ENCODE data around the gene CADPS.

CADPS gene

DNA sequence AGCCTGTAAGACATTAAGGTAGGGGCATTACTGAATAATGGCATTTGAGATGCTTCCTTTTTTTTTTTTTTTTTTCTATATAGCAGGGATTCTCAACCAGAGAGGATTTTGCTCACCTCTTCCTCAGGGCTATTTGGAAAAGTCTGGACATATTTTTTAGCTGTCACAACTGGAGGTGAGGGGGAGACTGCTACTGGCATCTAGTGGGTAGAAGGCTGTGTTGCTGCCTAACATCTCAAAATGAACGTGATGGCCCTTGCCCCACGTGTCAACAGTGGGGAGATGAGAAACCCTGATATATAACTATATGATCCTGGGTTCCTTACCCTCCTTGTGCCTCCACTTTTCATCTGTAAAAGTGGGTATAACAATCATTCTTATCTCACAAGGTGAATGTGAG is 71.9 kb downstream of the CADPS start:
- no peaks in the 10 kb centered on the region for H3K36me3 ChIP-seq (ENCODE audit: control insufficient read depth, insufficient read depth, low read length)
- H3K9me3 ChIP-seq (ENCODE audit: control insufficient read depth, insufficient read depth, low read length) = no peaks in the 10 kb centered on the region
- no peaks in the 10 kb centered on the region for H3K27me3 ChIP-seq (ENCODE audit: control insufficient read depth, insufficient read depth, low read length)
- H3K9ac ChIP-seq (ENCODE audit: low read depth, low read length) = no peak overlapping the region
- H3K4me1 ChIP-seq (ENCODE audit: control insufficient read depth, insufficient read depth, low read length) = peaks cover 5% of the 10 kb centered on the region
- no peak overlapping the region for H3K4me3 ChIP-seq (ENCODE audit: low read depth, low read length)

DNA sequence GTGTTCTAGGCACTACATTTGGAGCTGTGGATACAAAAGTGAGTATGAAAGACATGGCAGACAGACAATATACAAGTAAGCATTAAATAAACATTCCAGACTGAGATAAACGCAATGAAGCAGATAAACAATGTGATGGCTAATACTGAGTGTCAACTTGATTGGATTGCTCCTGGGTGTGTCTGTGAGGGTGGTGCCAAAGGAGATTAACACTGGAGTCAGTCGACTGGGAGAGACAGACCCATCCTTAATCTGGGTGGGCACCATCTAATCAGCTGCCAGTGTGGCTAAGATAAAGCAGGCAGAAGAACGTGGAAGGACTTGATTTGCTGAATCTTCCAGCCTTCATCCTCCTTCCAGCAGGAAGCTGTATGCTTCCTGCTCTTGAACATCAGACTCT is 77.2 kb downstream of the CADPS start:
- no peaks in the 10 kb centered on the region for H3K36me3 ChIP-seq (ENCODE audit: control insufficient read depth, insufficient read depth, low read length)
- no peaks in the 10 kb centered on the region for H3K9me3 ChIP-seq (ENCODE audit: control insufficient read depth, insufficient read depth, low read length)
- H3K4me3 ChIP-seq (ENCODE audit: low read depth, low read length) = no peak overlapping the region
- no peak overlapping the region for H3K9ac ChIP-seq (ENCODE audit: low read depth, low read length)
- H3K27me3 ChIP-seq (ENCODE audit: control insufficient read depth, insufficient read depth, low read length) = no peaks in the 10 kb centered on the region
- no peaks in the 10 kb centered on the region for H3K4me1 ChIP-seq (ENCODE audit: control insufficient read depth, insufficient read depth, low read length)

DNA sequence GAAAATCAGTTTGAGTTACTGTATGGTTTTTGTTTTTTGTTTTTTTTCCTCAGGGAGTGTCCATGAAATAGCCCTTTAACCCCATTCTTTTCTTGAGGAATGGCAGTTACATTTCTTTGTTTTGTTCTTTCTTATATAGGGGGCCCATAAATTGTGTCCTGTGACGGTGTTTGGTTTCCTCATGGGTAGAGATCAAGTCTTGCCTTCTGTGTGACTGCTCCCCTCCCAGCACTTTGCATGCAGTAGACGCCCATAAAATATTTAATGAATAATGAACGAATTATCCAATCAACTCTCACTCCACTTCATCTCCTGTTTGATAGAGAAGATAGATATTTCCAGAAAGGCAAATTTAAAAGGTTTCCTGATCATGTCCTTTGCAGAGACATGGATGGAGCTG is 78.1 kb downstream of the CADPS start:
- Histone ChIP-seq H3K4me3 (ENCODE audit: low read depth, low read length) (no peak overlapping the region), H3K9me3 (ENCODE audit: control insufficient read depth, insufficient read depth, low read length) (no peaks in the 10 kb centered on the region), H3K27me3 (ENCODE audit: control insufficient read depth, insufficient read depth, low read length) (no peaks in the 10 kb centered on the region), H3K4me1 (ENCODE audit: control insufficient read depth, insufficient read depth, low read length) (no peaks in the 10 kb centered on the region), H3K9ac (ENCODE audit: low read depth, low read length) (no peak overlapping the region), H3K36me3 (ENCODE audit: control insufficient read depth, insufficient read depth, low read length) (no peaks in the 10 kb centered on the region)

DNA sequence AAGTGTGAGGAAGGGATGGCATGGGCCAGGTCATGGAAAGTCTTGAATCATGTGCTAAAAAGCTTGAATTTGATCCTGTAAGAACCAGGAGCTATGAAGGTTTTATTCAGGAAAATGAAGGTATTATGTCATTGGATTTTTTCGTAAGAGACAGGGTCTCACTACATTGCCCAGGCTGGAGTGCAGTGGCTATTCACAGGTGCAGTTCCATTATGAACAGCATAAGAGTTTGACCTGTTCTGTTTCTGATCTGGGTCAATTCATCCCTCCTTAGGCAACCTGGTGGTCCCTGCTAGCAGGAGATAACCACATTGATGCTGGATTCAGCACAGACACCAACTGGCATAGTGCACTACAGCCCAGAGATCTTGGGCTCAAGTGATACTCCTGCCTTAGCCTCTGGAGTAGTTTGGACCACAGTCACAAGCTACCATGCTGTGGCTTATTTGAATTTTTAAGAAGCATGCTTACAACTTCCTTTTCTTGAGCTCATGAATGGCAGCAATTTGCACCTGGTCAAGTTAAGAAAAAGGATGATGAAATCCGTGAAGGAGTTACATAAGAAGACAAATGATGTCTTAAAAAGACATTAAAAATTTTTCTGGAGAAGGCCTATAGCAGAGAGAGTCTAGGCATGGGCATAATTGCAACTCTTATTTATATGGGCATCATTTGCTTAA is 79.1 kb downstream of the CADPS start:
- Histone ChIP-seq H3K9me3 (ENCODE audit: control insufficient read depth, insufficient read depth, low read length) (no peaks in the 10 kb centered on the region), H3K36me3 (ENCODE audit: control insufficient read depth, insufficient read depth, low read length) (no peaks in the 10 kb centered on the region), H3K9ac (ENCODE audit: low read depth, low read length) (no peak overlapping the region), H3K27me3 (ENCODE audit: control insufficient read depth, insufficient read depth, low read length) (no peaks in the 10 kb centered on the region), H3K4me3 (ENCODE audit: low read depth, low read length) (no peak overlapping the region), H3K4me1 (ENCODE audit: control insufficient read depth, insufficient read depth, low read length) (no peaks in the 10 kb centered on the region)

DNA sequence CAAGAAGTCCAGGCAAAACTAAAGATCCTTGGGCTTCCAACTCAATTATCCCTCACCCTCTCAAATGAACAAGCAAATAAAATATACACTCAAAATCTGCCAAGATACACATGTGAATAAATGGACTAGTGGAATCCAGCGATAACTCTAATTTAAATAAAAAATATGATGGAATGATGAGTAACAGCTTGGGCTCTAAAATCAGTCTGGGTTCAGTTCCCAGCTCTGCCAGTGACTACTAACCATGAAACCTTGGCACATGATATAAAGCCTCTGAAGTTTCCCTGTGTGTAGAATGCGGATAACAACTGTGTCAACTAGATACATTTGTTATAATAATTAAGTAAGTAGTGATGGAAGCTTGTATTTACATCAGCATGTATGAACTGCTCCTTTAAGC is 81.3 kb downstream of the CADPS start:
- Histone ChIP-seq H3K27me3 (ENCODE audit: control insufficient read depth, insufficient read depth, low read length) (no peaks in the 10 kb centered on the region), H3K9ac (ENCODE audit: low read depth, low read length) (no peak overlapping the region), H3K9me3 (ENCODE audit: control insufficient read depth, insufficient read depth, low read length) (no peaks in the 10 kb centered on the region), H3K36me3 (ENCODE audit: control insufficient read depth, insufficient read depth, low read length) (no peaks in the 10 kb centered on the region), H3K4me3 (ENCODE audit: low read depth, low read length) (no peak overlapping the region), H3K4me1 (ENCODE audit: control insufficient read depth, insufficient read depth, low read length) (no peaks in the 10 kb centered on the region)

DNA sequence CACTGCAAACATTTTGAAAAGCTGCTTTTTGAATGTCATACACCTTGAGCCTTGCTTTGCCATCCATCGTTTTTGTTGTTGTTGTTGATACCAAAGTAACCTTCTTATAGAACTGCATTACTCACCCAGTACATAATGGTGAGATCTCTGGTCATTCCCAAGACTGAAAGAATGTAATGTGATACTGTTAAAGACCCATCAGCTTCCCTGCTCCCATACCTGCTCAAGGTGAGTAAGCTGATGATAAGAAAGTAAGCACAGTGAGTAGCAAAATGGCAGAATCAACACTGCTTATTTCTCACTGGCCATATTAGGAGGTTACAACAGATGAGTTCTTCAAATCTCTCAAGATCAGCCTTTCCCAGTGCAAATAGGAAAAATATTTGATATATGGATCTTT is 89.8 kb downstream of the CADPS start:
- Histone ChIP-seq H3K4me1 (ENCODE audit: control insufficient read depth, insufficient read depth, low read length) (no peaks in the 10 kb centered on the region), H3K9ac (ENCODE audit: low read depth, low read length) (no peak overlapping the region), H3K4me3 (ENCODE audit: low read depth, low read length) (no peak overlapping the region)

DNA sequence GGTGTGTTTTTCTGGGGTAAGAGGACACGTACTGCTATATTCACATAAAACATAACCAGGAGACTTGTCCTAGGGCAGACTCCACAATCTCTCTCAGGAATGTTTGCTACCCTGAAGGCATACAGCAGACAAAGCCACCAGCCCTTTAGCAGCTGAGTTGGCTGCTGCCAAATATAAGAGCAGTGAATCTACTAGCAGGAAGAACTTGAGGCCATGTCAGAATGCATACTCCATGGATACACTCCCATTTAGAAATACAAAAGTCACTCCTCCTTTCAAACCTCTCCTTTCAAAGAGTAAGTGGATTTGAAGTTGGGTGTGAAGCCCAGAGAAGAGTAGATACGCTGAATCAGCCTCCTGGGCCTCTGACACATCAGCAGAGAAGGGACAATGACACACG is 94.1 kb downstream of the CADPS start:
- Histone ChIP-seq H3K4me3 (ENCODE audit: low read depth, low read length) (no peak overlapping the region), H3K27me3 (ENCODE audit: control insufficient read depth, insufficient read depth, low read length) (no peaks in the 10 kb centered on the region), H3K9me3 (ENCODE audit: control insufficient read depth, insufficient read depth, low read length) (no peaks in the 10 kb centered on the region), H3K9ac (ENCODE audit: low read depth, low read length) (no peak overlapping the region), H3K36me3 (ENCODE audit: control insufficient read depth, insufficient read depth, low read length) (no peaks in the 10 kb centered on the region), H3K4me1 (ENCODE audit: control insufficient read depth, insufficient read depth, low read length) (no peaks in the 10 kb centered on the region)

More for the DNA sequence above, 89.8 kb downstream of the CADPS start:
- H3K9me3 ChIP-seq (ENCODE audit: control insufficient read depth, insufficient read depth, low read length) = no peaks in the 10 kb centered on the region
- H3K27me3 ChIP-seq (ENCODE audit: control insufficient read depth, insufficient read depth, low read length) = no peaks in the 10 kb centered on the region
- no peaks in the 10 kb centered on the region for H3K36me3 ChIP-seq (ENCODE audit: control insufficient read depth, insufficient read depth, low read length)

DNA sequence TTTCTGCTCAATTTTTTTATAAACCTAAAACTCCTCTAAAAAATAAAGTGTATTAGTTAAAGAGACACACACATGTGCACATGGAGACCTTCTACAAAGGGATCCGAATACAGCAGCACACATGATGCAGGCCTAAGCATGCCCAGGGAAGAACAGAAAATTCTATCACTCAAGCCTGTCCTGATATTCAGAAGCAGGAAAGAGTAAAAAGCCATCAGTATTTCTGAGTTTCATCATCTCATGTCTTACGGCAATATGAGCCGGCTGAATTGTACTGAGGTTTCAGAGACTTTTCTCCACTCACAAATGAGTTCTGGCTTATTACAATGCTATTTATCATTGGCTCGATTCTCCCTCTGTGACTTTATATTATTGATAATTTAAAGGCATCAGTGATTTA is 97.5 kb downstream of the CADPS start:
- H3K4me3 ChIP-seq (ENCODE audit: low read depth, low read length) = no peak overlapping the region
- no peaks in the 10 kb centered on the region for H3K4me1 ChIP-seq (ENCODE audit: control insufficient read depth, insufficient read depth, low read length)
- H3K27me3 ChIP-seq (ENCODE audit: control insufficient read depth, insufficient read depth, low read length) = no peaks in the 10 kb centered on the region

DNA sequence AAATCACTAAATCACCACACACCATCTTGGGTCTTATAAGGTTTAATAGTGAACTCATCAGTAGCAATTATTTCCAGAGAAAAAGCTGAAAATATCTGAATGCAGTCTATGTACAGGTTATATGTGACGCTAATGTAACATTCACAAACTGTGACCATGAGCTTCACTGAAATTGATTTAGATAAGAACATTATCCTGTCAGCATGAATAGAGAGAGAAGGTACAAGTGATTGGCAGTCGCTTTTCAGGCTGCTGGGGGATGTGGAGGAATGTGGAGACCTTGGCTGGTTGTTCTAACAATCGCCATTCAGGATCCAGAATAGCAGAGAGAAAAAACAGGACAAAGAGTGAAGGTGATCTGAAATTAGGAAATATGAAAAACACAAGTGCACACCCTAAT is 98.1 kb downstream of the CADPS start:
- no peaks in the 10 kb centered on the region for H3K36me3 ChIP-seq (ENCODE audit: control insufficient read depth, insufficient read depth, low read length)
- no peaks in the 10 kb centered on the region for H3K27me3 ChIP-seq (ENCODE audit: control insufficient read depth, insufficient read depth, low read length)
- no peaks in the 10 kb centered on the region for H3K9me3 ChIP-seq (ENCODE audit: control insufficient read depth, insufficient read depth, low read length)
- H3K4me3 ChIP-seq (ENCODE audit: low read depth, low read length) = no peak overlapping the region
- H3K9ac ChIP-seq (ENCODE audit: low read depth, low read length) = no peak overlapping the region
- H3K4me1 ChIP-seq (ENCODE audit: control insufficient read depth, insufficient read depth, low read length) = no peaks in the 10 kb centered on the region

More for the DNA sequence above, 97.5 kb downstream of the CADPS start:
- Histone ChIP-seq H3K36me3 (ENCODE audit: control insufficient read depth, insufficient read depth, low read length) (no peaks in the 10 kb centered on the region), H3K9me3 (ENCODE audit: control insufficient read depth, insufficient read depth, low read length) (no peaks in the 10 kb centered on the region), H3K9ac (ENCODE audit: low read depth, low read length) (no peak overlapping the region)

DNA sequence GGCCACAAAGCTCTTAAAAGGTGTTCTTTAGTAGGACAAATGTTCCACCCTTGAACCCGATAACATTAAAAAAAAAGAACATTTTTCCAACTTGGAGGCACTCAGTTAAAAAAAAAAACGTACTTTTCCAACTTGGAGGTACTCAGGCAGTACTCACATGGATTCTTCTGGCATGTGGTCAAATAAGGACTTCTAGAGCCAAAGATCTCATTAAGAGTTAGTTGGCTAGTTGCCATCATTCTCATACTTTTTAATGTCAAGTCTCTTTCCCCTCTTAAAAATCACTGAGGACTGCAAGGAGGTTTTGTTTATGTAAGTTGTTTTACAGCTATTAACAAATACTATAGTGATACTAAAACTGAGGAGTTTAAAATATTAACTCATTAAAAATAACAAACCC is 101.0 kb downstream of the CADPS start:
- no peaks in the 10 kb centered on the region for H3K27me3 ChIP-seq (ENCODE audit: control insufficient read depth, insufficient read depth, low read length)
- no peak overlapping the region for H3K9ac ChIP-seq (ENCODE audit: low read depth, low read length)
- no peak overlapping the region for H3K4me3 ChIP-seq (ENCODE audit: low read depth, low read length)
- no peaks in the 10 kb centered on the region for H3K4me1 ChIP-seq (ENCODE audit: control insufficient read depth, insufficient read depth, low read length)
- H3K36me3 ChIP-seq (ENCODE audit: control insufficient read depth, insufficient read depth, low read length) = no peaks in the 10 kb centered on the region
- no peaks in the 10 kb centered on the region for H3K9me3 ChIP-seq (ENCODE audit: control insufficient read depth, insufficient read depth, low read length)

DNA sequence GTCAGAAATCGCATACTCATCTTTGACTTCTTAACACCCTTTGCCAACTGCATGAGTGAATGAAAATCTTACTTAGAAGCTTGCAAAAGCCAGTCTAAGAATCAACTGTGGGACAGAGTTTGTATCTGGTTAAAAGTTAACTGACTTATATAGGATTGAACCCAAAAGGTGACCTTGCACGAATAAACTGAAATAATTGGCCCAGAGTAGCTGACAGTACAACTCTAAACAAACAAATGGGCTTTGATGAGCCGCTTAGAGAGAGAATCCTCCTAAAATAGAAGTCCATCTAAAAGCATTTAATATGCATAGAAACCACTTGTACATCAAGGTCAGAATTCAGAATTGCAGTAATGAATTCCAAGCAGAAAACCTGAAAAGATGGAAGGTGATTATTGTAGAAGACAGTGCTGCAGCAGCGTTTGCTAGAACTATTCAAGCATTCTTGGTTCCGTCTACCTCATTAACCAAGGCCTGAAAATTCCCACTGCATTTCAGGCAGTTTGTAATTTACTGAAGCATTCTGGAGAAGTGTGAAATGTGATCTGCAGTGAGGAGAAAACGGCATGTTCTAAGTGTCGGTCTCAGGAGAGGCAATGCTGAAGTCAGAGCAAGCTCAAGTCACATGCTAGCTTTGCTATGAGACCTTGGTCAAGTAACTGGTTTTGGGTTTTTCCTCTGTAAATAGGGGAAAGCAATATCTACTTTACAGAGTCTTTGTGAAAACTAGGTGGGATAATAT is 103.7 kb downstream of the CADPS start:
- no peaks in the 10 kb centered on the region for H3K4me1 ChIP-seq (ENCODE audit: control insufficient read depth, insufficient read depth, low read length)
- H3K9ac ChIP-seq (ENCODE audit: low read depth, low read length) = no peak overlapping the region
- H3K27me3 ChIP-seq (ENCODE audit: control insufficient read depth, insufficient read depth, low read length) = no peaks in the 10 kb centered on the region
- H3K36me3 ChIP-seq (ENCODE audit: control insufficient read depth, insufficient read depth, low read length) = no peaks in the 10 kb centered on the region
- H3K4me3 ChIP-seq (ENCODE audit: low read depth, low read length) = no peak overlapping the region
- H3K9me3 ChIP-seq (ENCODE audit: control insufficient read depth, insufficient read depth, low read length) = no peaks in the 10 kb centered on the region

DNA sequence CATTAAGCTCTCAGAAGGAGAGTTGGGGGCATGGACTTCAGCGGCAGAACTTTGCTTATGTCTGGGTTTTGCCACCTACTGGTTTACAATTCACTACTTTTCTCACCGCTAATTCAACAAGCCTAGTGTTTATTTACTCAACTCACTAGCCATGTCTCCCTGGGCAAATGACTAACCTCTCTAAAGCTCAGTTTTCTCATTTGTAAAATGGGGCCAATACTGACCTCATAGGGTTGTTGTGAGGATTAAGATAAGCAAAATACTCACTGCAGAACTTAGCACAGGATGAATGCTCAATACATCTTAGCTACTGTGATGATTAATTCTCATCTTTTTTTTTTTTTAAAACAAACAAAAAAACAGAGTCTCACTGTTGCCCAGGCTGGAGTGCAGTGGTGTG is 106.3 kb downstream of the CADPS start:
- Histone ChIP-seq H3K4me1 (ENCODE audit: control insufficient read depth, insufficient read depth, low read length) (no peaks in the 10 kb centered on the region), H3K27me3 (ENCODE audit: control insufficient read depth, insufficient read depth, low read length) (no peaks in the 10 kb centered on the region), H3K9me3 (ENCODE audit: control insufficient read depth, insufficient read depth, low read length) (no peaks in the 10 kb centered on the region), H3K4me3 (ENCODE audit: low read depth, low read length) (no peak overlapping the region), H3K36me3 (ENCODE audit: control insufficient read depth, insufficient read depth, low read length) (no peaks in the 10 kb centered on the region), H3K9ac (ENCODE audit: low read depth, low read length) (no peak overlapping the region)

All from iPS-15b (cell line).